ENCODE results near the gene MARCHF3.

Gene MARCHF3

GRCh38 chr5:126888175-126888574 lies 142.2 kb downstream of the MARCHF3 start:
- Histone ChIP-seq H3K4me2 (ENCODE audit: low read depth, low read length) (no peak overlapping the region), H3K79me2 (ENCODE audit: low read length) (no peaks in the 10 kb centered on the region), H4K20me1 (ENCODE audit: insufficient read depth, low read length) (no peaks in the 10 kb centered on the region), H3K4me1 (ENCODE audit: low read length) (no peaks in the 10 kb centered on the region), H2AFZ (ENCODE audit: low read length) (no peak overlapping the region), H3F3A (ENCODE audit: insufficient read depth, low read length) (no peaks in the 10 kb centered on the region), H3K27ac (ENCODE audit: low read length) (no peak overlapping the region), H3K4me3 (ENCODE audit: low read length) (no peak overlapping the region), H3K9ac (ENCODE audit: low read length) (no peak overlapping the region), H3K9me2 (replicated peaks; ENCODE audit: insufficient read depth, low read length) (no peaks in the 10 kb centered on the region), H3K27me3 (replicated peaks; ENCODE audit: insufficient read depth, low read length) (no peaks in the 10 kb centered on the region), H3K9me3 (replicated peaks; ENCODE audit: insufficient read depth, low read length) (no peaks in the 10 kb centered on the region), H3K36me3 (replicated peaks; ENCODE audit: insufficient read depth, low read length) (no peaks in the 10 kb centered on the region)
- DNase-seq: no peak
- no peak for TF ChIP-seq EZH2 (optimal IDR thresholded peaks at IDR 0.05; ENCODE audit: low read depth, low read length)
- no peak for TF ChIP-seq CTCF (IDR thresholded peaks at IDR 0.05; ENCODE audit: low read length)
- no peak for TF ChIP-seq EZH2phosphoT487 (IDR thresholded peaks at IDR 0.05; ENCODE audit: low read length)

GRCh38 chr5:126884269-126884819 lies 146.0 kb downstream of the MARCHF3 start:
- Histone ChIP-seq H3K9me2 (replicated peaks; ENCODE audit: insufficient read depth, low read length) (no peaks in the 10 kb centered on the region), H2AFZ (ENCODE audit: low read length) (no peak overlapping the region), H3K79me2 (ENCODE audit: low read length) (no peaks in the 10 kb centered on the region), H3K4me1 (ENCODE audit: low read length) (no peaks in the 10 kb centered on the region), H4K20me1 (ENCODE audit: insufficient read depth, low read length) (no peaks in the 10 kb centered on the region), H3F3A (ENCODE audit: insufficient read depth, low read length) (no peaks in the 10 kb centered on the region), H3K9me3 (replicated peaks; ENCODE audit: insufficient read depth, low read length) (no peaks in the 10 kb centered on the region), H3K4me2 (ENCODE audit: low read depth, low read length) (no peak overlapping the region), H3K36me3 (replicated peaks; ENCODE audit: insufficient read depth, low read length) (no peaks in the 10 kb centered on the region), H3K9ac (ENCODE audit: low read length) (no peak overlapping the region), H3K4me3 (ENCODE audit: low read length) (no peak overlapping the region), H3K27me3 (replicated peaks; ENCODE audit: insufficient read depth, low read length) (no peaks in the 10 kb centered on the region), H3K27ac (ENCODE audit: low read length) (no peak overlapping the region)
- TF ChIP-seq EZH2phosphoT487 (IDR thresholded peaks at IDR 0.05; ENCODE audit: low read length) (no peak), CTCF (IDR thresholded peaks at IDR 0.05; ENCODE audit: low read length) (no peak), EZH2 (optimal IDR thresholded peaks at IDR 0.05; ENCODE audit: low read depth, low read length) (no peak)
- DNase-seq: no peak

GRCh38 chr5:126883564-126884245 lies 146.7 kb downstream of the MARCHF3 start:
- H3K79me2 ChIP-seq (ENCODE audit: low read length): no peaks in the 10 kb centered on the region
- no peak for TF ChIP-seq CTCF (IDR thresholded peaks at IDR 0.05; ENCODE audit: low read length)
- no peak for TF ChIP-seq EZH2phosphoT487 (IDR thresholded peaks at IDR 0.05; ENCODE audit: low read length)
- TF ChIP-seq EZH2 (optimal IDR thresholded peaks at IDR 0.05; ENCODE audit: low read depth, low read length): no peak
- no peaks in the 10 kb centered on the region for H4K20me1 ChIP-seq (ENCODE audit: insufficient read depth, low read length)
- H3K4me2 ChIP-seq (ENCODE audit: low read depth, low read length): no peak overlapping the region
- H3K9me2 ChIP-seq (replicated peaks; ENCODE audit: insufficient read depth, low read length): no peaks in the 10 kb centered on the region
- H3K36me3 ChIP-seq (replicated peaks; ENCODE audit: insufficient read depth, low read length): no peaks in the 10 kb centered on the region
- H3K9me3 ChIP-seq (replicated peaks; ENCODE audit: insufficient read depth, low read length): no peaks in the 10 kb centered on the region
- H3K4me3 ChIP-seq (ENCODE audit: low read length): no peak overlapping the region
- H3F3A ChIP-seq (ENCODE audit: insufficient read depth, low read length): no peaks in the 10 kb centered on the region
- H3K27me3 ChIP-seq (replicated peaks; ENCODE audit: insufficient read depth, low read length): no peaks in the 10 kb centered on the region
- H3K9ac ChIP-seq (ENCODE audit: low read length): no peak overlapping the region
- no peak for DNase-seq
- no peak overlapping the region for H2AFZ ChIP-seq (ENCODE audit: low read length)
- no peak overlapping the region for H3K27ac ChIP-seq (ENCODE audit: low read length)
- H3K4me1 ChIP-seq (ENCODE audit: low read length): no peaks in the 10 kb centered on the region

Measured in MM.1S (cell line).